A204.1 (cell line): ENCODE results near the gene C11orf97.
"Not testable (repeated sequence)": the region's sequence is repeated elsewhere in the genome, so short reads cannot be mapped to it uniquely, and the experiment has no call there.

ENCODE experiments used
- FAIRE-seq: peaks from 2 replicates; lab custom pipeline; 2012; peaks lifted over from hg19 to GRCh38; lab: Jason Lieb, UNC

Gene C11orf97

GRCh38 chr11:94557992-94558391 lies 45.7 kb downstream of the C11orf97 start:
- FAIRE-seq, result no peak

- FAIRE-seq, result no peak
These were observed 46.2 kb downstream of the C11orf97 start for GRCh38 chr11:94558468-94558867.

GRCh38 chr11:94558932-94559331 lies 46.7 kb downstream of the C11orf97 start:
- FAIRE-seq, result no peak

GRCh38 chr11:94559361-94559760 lies 47.1 kb downstream of the C11orf97 start:
- no peak for FAIRE-seq

- no peak for FAIRE-seq
These were observed 48.6 kb downstream of the C11orf97 start for GRCh38 chr11:94560834-94561233.

GRCh38 chr11:94563176-94563847 lies 51.1 kb downstream of the C11orf97 start:
- no peak for FAIRE-seq

- FAIRE-seq, result no peak
These were observed 51.7 kb downstream of the C11orf97 start for GRCh38 chr11:94563848-94564467.

- FAIRE-seq, result no peak
These were observed 55.0 kb downstream of the C11orf97 start, which contains the start of gene PIWIL4 for GRCh38 chr11:94567181-94567670. Gene PIWIL4 (plus strand): TSS chr11:94567368. CDS start chr11:94567519, 151 bp downstream.

- no peak for FAIRE-seq
These were observed 55.9 kb downstream of the C11orf97 start for GRCh38 chr11:94568200-94568599.

GRCh38 chr11:94568717-94569116 lies 56.5 kb downstream of the C11orf97 start:
- FAIRE-seq, result no peak

GRCh38 chr11:94572975-94573374 lies 60.7 kb downstream of the C11orf97 start:
- not testable (repeated sequence) for FAIRE-seq

- FAIRE-seq, result no peak
These were observed 62.1 kb downstream of the C11orf97 start for GRCh38 chr11:94574193-94574961.

- no peak for FAIRE-seq
These were observed 64.0 kb downstream of the C11orf97 start for GRCh38 chr11:94576306-94576705.

GRCh38 chr11:94577841-94578240 lies 65.6 kb downstream of the C11orf97 start:
- FAIRE-seq, result no peak
